Measurements from ENCODE around the gene RBMS1.

DNA sequence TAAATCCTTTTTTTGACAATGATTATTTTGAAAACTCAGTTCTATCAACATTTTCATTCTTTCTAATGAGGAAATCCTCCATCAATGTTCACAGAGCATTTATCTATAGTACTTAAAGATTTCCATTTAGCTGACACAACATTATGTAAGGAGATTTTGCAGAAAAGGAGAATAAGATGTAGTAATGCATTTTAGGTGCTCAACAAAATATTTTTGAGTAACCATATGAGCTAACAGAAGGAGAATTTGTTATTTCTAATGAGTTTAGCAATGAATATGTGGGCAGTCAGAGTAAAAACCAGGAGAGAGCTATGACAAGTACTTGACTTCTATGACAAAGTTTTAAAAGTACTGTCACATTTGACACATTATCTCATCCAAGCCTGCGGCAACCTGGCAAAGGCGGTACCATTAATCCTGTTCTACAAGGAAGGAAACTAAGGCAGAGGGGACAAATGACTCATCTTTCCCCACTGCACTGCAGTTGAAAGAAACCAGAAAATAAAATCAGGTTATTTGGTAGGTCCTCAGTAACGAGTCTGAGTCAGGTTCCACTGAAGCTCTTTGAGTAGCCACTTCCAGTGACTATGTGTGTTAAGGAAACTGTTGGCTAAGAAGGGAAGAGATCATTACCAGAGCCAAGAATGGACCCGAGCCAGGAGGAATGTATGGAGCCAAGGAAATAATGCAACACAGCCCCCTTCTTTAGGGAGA, 159.4 kb downstream of the RBMS1 start:
- TF ChIP-seq CTCF (IDR thresholded peaks at IDR 0.05; ENCODE audit: low read depth, low read length), result no peak
- no peak for TF ChIP-seq EZH2phosphoT487 (IDR thresholded peaks at IDR 0.05; ENCODE audit: low read depth)

All from OCI-LY3 (cell line).